Gastroesophageal sphincter (tissue), 3 donors: Measurements from ENCODE around the gene FAXDC2.

ENCODE experiments used
- POLR2A ChIP-seq, 2 donors: fragments of 450-650 bp; IDR thresholded peaks; one replicate each; pipeline ENCODE4 v1.6.1; 2017; ENCODE audit warnings: antibody characterized with exemption in 2 of 2, mild to moderate bottlenecking in 2 of 2, moderate library complexity in 1 of 2
- TF ChIP-seq, protein P1 (sequence below), 4 experiments: fragments of 200-600 bp in 2 of 4; fragments of 450-650 bp in 2 of 4; sonication (generic) in 1 of 4; IDR thresholded peaks; one replicate each; pipeline ENCODE4 v1.5.1; 2017 to 2019; ENCODE audit warnings: antibody characterized with exemption in 4 of 4, mild to moderate bottlenecking in 2 of 4, moderate library complexity in 2 of 4

DNA sequence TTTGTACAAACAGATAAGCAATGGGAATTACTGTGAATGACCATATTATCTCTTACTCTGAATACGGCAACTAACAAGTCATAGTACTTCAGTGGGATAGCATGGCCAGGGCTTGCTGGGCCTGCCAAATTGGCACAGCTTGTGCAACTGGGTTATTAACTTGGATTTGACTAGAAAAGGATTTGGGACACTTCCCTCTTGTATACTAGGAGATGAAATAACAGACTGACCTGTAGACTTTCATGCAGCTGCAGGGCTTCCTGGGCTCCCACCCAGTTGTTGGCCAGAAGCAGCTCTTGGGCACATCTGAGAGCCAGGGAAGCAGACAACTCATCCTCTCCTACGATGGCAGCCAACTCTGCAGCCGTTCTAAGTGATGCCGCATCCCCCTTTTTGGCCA lies 47.8 kb upstream of the FAXDC2 start:
- TF ChIP-seq POLR2A (IDR thresholded peaks at IDR 0.05): no peak
- TF ChIP-seq, protein P1, sequence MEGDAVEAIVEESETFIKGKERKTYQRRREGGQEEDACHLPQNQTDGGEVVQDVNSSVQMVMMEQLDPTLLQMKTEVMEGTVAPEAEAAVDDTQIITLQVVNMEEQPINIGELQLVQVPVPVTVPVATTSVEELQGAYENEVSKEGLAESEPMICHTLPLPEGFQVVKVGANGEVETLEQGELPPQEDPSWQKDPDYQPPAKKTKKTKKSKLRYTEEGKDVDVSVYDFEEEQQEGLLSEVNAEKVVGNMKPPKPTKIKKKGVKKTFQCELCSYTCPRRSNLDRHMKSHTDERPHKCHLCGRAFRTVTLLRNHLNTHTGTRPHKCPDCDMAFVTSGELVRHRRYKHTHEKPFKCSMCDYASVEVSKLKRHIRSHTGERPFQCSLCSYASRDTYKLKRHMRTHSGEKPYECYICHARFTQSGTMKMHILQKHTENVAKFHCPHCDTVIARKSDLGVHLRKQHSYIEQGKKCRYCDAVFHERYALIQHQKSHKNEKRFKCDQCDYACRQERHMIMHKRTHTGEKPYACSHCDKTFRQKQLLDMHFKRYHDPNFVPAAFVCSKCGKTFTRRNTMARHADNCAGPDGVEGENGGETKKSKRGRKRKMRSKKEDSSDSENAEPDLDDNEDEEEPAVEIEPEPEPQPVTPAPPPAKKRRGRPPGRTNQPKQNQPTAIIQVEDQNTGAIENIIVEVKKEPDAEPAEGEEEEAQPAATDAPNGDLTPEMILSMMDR (IDR thresholded peaks at IDR 0.05): no peak
